Hepatocyte (in vitro differentiated cells): ENCODE data around the gene ETHE1. TPM values are rescaled to one million over a fixed set of nuclear protein-coding genes. Genes with fewer than 3 reads are reported as not detected.

Experiments used
- DNase-seq: peaks from one replicate; pipeline ENCODE4 v3.0.0-alpha.2; 2016; ENCODE audit warnings: low spot score
- H2AFZ ChIP-seq: fragments of 200-600 bp; sonication (generic); 2 replicates; pipeline ENCODE4 v1.6.0; 2016; ENCODE audit warnings: antibody characterized with exemption, mild to moderate bottlenecking
- H3K27ac ChIP-seq: fragments of 200-600 bp; sonication (generic); 2 replicates; pipeline ENCODE4 v1.5.1; 2016; ENCODE audit warnings: mild to moderate bottlenecking
- H3K27me3 ChIP-seq: fragments of 200-600 bp; sonication (generic); 2 replicates; pipeline ENCODE4 v1.6.1; 2016
- H3K36me3 ChIP-seq: fragments of 200-600 bp; sonication (generic); replicated peaks from 2 replicates; pipeline ENCODE4 v1.5.1; 2016; ENCODE audit warnings: low read depth; ENCODE audit not compliant: insufficient read depth
- H3K4me1 ChIP-seq: fragments of 200-600 bp; sonication (generic); 2 replicates; pipeline ENCODE4 v1.5.1; 2016; ENCODE audit warnings: mild to moderate bottlenecking, moderate library complexity; ENCODE audit not compliant: insufficient read depth
- H3K4me2 ChIP-seq: fragments of 200-600 bp; sonication (generic); 2 replicates; pipeline ENCODE4 v1.6.0; 2016
- H3K4me3 ChIP-seq: fragments of 200-600 bp; sonication (generic); 2 replicates; pipeline ENCODE4 v1.5.1; 2016; ENCODE audit warnings: mild to moderate bottlenecking
- H3K79me2 ChIP-seq: fragments of 200-600 bp; sonication (generic); 2 replicates; pipeline ENCODE4 v1.6.0; 2017; ENCODE audit warnings: mild to moderate bottlenecking
- H3K9me2 ChIP-seq: fragments of 200-600 bp; sonication (generic); replicated peaks from 2 replicates; pipeline ENCODE4 v1.6.0; 2017; ENCODE audit warnings: mild to moderate bottlenecking; ENCODE audit not compliant: insufficient read depth
- H3K9me3 ChIP-seq: fragments of 200-600 bp; sonication (generic); 2 replicates; pipeline ENCODE4 v1.5.1; 2016; ENCODE audit warnings: low read depth, mild to moderate bottlenecking
- H4K20me1 ChIP-seq: fragments of 200-600 bp; sonication (generic); 2 replicates; pipeline ENCODE4 v1.6.0; 2016; ENCODE audit warnings: mild to moderate bottlenecking; ENCODE audit not compliant: insufficient read depth, poor library complexity, severe bottlenecking
- CTCF ChIP-seq: fragments of 200-600 bp; sonication (generic); IDR thresholded peaks from 2 replicates; pipeline ENCODE4 v1.5.1; 2016; ENCODE audit warnings: antibody characterized with exemption, mild to moderate bottlenecking; ENCODE audit not compliant: poor library complexity
- EZH2 ChIP-seq: fragments of 200-600 bp; sonication (generic); IDR thresholded peaks from 2 replicates; pipeline ENCODE4 v1.6.1; 2016; ENCODE audit warnings: antibody characterized with exemption, mild to moderate bottlenecking, borderline replicate concordance
- EZH2phosphoT487 ChIP-seq: fragments of 200-600 bp; sonication (generic); IDR thresholded peaks from one replicate; pipeline ENCODE4 v1.6.1; 2018; ENCODE audit warnings: antibody characterized with exemption, mild to moderate bottlenecking, low read depth, moderate library complexity; ENCODE audit not compliant: unreplicated experiment, severe bottlenecking
- WGBS: methylation state at CpG from one replicate; pipeline ENCODE4 v1.1.6; 2016; ENCODE audit warnings: low lambda C conversion rate; ENCODE audit errors: missing lambda C conversion rate; 5-methylcytosine and 5-hydroxymethylcytosine counted together
- polyA plus RNA-seq: library from polyadenylated mRNA; unstranded; fragments of >200 nt; fragmentation: Nextera tagmentation; extraction: Ambion mirVana; gene quantifications from 2 replicates; pipeline ENCODE4 v1.2.1, GENCODE V29; 2016
- total RNA-seq: library from RNA; depleted of rRNA; stranded (reverse); fragments of >200 nt; gene quantifications from 2 replicates; pipeline ENCODE4 v1.2.3, GENCODE V29; 2014

The ETHE1 gene
- total and polyA plus RNA-seq, 2 experiments from 2014 or later: 42.1 to 65.1 TPM

DNA sequence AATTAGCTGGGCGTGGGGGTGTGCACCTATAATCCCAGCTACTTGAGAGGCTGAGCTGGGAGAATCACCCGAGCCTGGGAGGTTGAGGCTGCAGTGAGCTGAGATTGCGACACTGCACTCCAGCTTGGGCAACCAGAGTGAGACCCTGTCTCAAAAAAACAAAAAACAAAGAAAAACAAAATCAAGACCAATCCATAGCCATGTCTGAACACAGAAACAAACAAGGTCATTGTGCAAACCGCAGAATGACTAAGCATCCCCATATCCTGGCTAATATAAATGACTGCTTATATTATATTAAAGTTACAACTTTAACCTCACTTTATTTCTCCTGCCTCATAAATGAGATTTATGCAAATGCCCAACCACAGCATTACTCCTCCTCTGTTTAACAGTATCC is 59.3 kb downstream of the ETHE1 start:
- Histone ChIP-seq H3K27me3 (no peaks in the 10 kb centered on the region), H3K36me3 (no peaks in the 10 kb centered on the region), H3K79me2 (no peaks in the 10 kb centered on the region), H3K9me3 (no peaks in the 10 kb centered on the region), H3K4me2 (no peak overlapping the region), H2AFZ (no peak overlapping the region), H4K20me1 (no peaks in the 10 kb centered on the region), H3K4me3 (no peak overlapping the region), H3K9me2 (no peaks in the 10 kb centered on the region), H3K4me1 (no peaks in the 10 kb centered on the region), H3K27ac (peak overlapping the region; percentile 42)
- no peak for TF ChIP-seq CTCF
- TF ChIP-seq EZH2: no peak
- no peak for TF ChIP-seq EZH2phosphoT487
- 92% methylated on average over 4 of the region's 4 CpGs for WGBS
- no peak for DNase-seq

GRCh38 chr19:43467276-43467675 is 59.7 kb downstream of the ETHE1 start:
- Histone ChIP-seq H3K4me2 (no peak overlapping the region), H3K9me3 (no peaks in the 10 kb centered on the region), H3K79me2 (no peaks in the 10 kb centered on the region), H3K4me3 (no peak overlapping the region), H3K4me1 (no peaks in the 10 kb centered on the region), H3K27ac (peak overlapping the region; percentile 42), H3K9me2 (no peaks in the 10 kb centered on the region), H3K36me3 (no peaks in the 10 kb centered on the region), H2AFZ (no peak overlapping the region), H3K27me3 (no peaks in the 10 kb centered on the region), H4K20me1 (no peaks in the 10 kb centered on the region)
- TF ChIP-seq EZH2: no peak
- no peak for TF ChIP-seq EZH2phosphoT487
- no peak for TF ChIP-seq CTCF
- WGBS: 83% methylated on average over 6 of the region's 6 CpGs
- no peak for DNase-seq

DNA sequence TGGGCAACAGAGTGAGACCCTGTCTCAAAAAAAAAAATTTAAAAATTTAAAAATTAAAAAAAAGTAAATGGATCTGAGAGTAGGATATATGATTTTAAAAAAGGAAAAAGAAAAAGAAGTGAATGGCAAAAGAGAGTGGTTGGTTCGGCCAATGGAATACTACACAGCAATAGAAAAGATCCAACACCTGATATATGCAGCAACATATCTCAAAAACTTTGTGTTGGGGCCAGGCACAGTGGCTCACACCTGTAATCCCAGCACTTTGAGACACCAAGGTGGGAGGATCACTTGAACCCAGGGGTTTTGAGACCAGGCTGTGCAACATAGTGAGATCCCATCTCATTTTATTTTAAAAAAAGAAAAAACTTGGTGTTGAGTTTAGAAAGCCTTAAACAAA is 60.2 kb downstream of the ETHE1 start:
- Histone ChIP-seq H3K27me3 (no peaks in the 10 kb centered on the region), H2AFZ (no peak overlapping the region), H3K79me2 (no peaks in the 10 kb centered on the region), H3K27ac (no peak overlapping the region), H3K9me2 (no peaks in the 10 kb centered on the region), H3K4me3 (no peak overlapping the region), H3K9me3 (no peaks in the 10 kb centered on the region), H3K36me3 (no peaks in the 10 kb centered on the region), H3K4me2 (no peak overlapping the region), H3K4me1 (no peaks in the 10 kb centered on the region), H4K20me1 (no peaks in the 10 kb centered on the region)
- no peak for DNase-seq
- WGBS: 90% methylated on average over 1 of the region's 1 CpG
- TF ChIP-seq EZH2 (no peak), CTCF (no peak), EZH2phosphoT487 (no peak)

- H3K9me3 ChIP-seq: no peaks in the 10 kb centered on the region
- H2AFZ ChIP-seq: peak within 1 kb of the TSS; percentile 94
- peak within 1 kb of the TSS; percentile 84 for H3K4me2 ChIP-seq
- H3K27me3 ChIP-seq: no peaks in the 10 kb centered on the region
- WGBS: 41% methylated on average over 24 of the region's 24 CpGs
- TF ChIP-seq EZH2phosphoT487 (no peak), CTCF (no peak), EZH2 (no peak)
- no peaks in the 10 kb centered on the region for H3K4me1 ChIP-seq
- no peaks in the 10 kb centered on the region for H3K9me2 ChIP-seq
- no peaks in the 10 kb centered on the region for H3K36me3 ChIP-seq
- H3K79me2 ChIP-seq: no peaks in the 10 kb centered on the region
- no peaks in the 10 kb centered on the region for H4K20me1 ChIP-seq
- peak; percentile 58 for DNase-seq
- H3K27ac ChIP-seq: peak within 1 kb of the TSS; percentile 56
- H3K4me3 ChIP-seq: peak within 1 kb of the TSS; percentile 92
Observed at GRCh38 chr19:43465468-43466120, 61.4 kb downstream of the ETHE1 start, which contains the start of gene LYPD3. TSS of gene LYPD3 (minus strand) at chr19:43465608. CDS start at chr19:43465571, 37 bp downstream.
